Uterus (tissue), 4 donors: ENCODE results near the gene GPRIN2. TPM values are rescaled to one million over a fixed set of nuclear protein-coding genes. Genes with fewer than 3 reads are reported as not detected.

Source experiments
- DNase-seq, 2 donors: peaks; one replicate each; pipeline ENCODE4 v3.0.0-alpha.2; 2019 to 2020
- H3K27ac ChIP-seq, 2 donors: fragments of 200-600 bp; sonication (generic); 1 replicate in 1 of 2; 2 replicates in 1 of 2; pipeline ENCODE4 v1.5.1; 2016 to 2018
- H3K27me3 ChIP-seq, 2 donors: fragments of 200-600 bp; sonication (generic); one replicate each; pipeline ENCODE4 v1.5.1; 2018 to 2019; ENCODE audit warnings: control low read depth in 1 of 2
- H3K36me3 ChIP-seq, 2 donors: fragments of 200-600 bp; sonication (generic); one replicate each; pipeline ENCODE4 v1.5.1; 2019; ENCODE audit warnings: control low read depth in 1 of 2
- H3K4me1 ChIP-seq, 2 donors: fragments of 200-600 bp; sonication (generic); one replicate each; pipeline ENCODE4 v1.5.1; 2018 to 2019; ENCODE audit warnings: control low read depth in 1 of 2
- H3K4me3 ChIP-seq, 2 donors: fragments of 200-600 bp; sonication (generic); 1 replicate in 1 of 2; 2 replicates in 1 of 2; pipeline ENCODE4 v1.5.1; 2018 to 2019; ENCODE audit warnings: mild to moderate bottlenecking in 1 of 2
- H3K9me3 ChIP-seq, 2 donors: fragments of 200-600 bp; sonication (generic); one replicate each; pipeline ENCODE4 v1.5.1; 2019; ENCODE audit warnings: control low read depth in 1 of 2
- POLR2A ChIP-seq, 2 donors: fragments of 450-650 bp; IDR thresholded peaks; one replicate each; pipeline ENCODE4 v1.6.1; 2016; ENCODE audit warnings: antibody characterized with exemption in 2 of 2, mild to moderate bottlenecking in 1 of 2, moderate library complexity in 1 of 2
- intact Hi-C: fragments of 100-400 bp; cut with DNase I; formaldehyde crosslinking; loops from one replicate; pipeline ENCODE4 v1.15.1; 2023; ENCODE audit warnings: low total_unique reads
- total RNA-seq, 4 donors: library from RNA; depleted of rRNA in 3 of 4; stranded (reverse); fragments of >200 nt in 3 of 4; gene quantifications; one replicate each; pipeline versions ENCODE4 v1.1.0 to v1.2.4, GENCODE V29; 2014 to 2023
- TF ChIP-seq, protein P1 (sequence below), 4 experiments: fragments of 200-600 bp in 2 of 4; fragments of 450-650 bp in 2 of 4; sonication (generic) in 2 of 4; IDR thresholded peaks; one replicate each; pipeline ENCODE4 v1.5.1; 2016 to 2019; ENCODE audit warnings: antibody characterized with exemption in 4 of 4, mild to moderate bottlenecking in 2 of 4, moderate library complexity in 1 of 4
- donor health status: DM: yes; HTN: yes; CAD: no.

The GPRIN2 gene
- total RNA-seq, 4 donors from 2014 or later, result 3.5 TPM; not detected in 3

DNA sequence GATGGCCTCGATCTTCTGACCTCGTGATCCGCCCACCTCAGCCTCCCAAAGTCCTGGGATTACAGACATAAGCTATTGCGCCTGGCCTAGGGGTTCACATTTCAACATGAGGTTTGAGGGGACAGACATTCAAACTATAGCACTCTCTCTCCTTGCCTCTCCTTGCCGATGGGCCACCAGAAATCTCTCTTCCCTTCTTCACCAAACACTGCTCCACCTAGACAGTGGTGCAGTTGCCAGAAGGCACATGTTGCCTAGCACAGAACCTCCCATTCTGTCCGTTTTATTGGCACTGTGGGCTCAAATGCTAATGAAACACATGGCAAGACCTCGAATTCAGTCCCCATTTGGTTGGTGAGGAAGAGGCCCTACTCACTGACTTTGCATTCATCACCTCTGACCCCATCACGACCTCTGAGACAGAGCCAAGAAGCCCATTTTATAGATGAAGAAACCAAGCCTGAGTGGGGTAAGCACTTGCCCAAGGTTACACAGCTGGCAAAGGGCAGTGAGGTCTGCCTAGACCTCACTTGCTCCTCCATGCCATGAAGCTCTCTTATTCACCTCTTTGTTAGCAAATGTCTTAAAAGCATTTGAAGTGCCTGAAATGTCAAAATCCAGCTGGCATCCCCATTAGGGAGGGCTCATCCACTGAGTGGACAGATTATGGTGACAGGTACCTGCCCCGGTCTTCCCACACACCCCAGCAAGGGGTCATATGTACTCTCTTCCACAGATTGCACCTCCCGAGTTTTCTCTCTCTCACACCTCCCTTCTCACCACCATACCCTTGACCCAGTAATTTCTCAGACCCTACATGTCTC, 34.0 kb downstream of the GPRIN2 start:
- H3K4me1 ChIP-seq, result no peaks in the 10 kb centered on the region
- no peak overlapping the region for H3K4me3 ChIP-seq
- DNase-seq, result peak in 1 of 2 donors; percentile 8
- TF ChIP-seq POLR2A (IDR thresholded peaks at IDR 0.05), result no peak
- TF ChIP-seq, protein P1, sequence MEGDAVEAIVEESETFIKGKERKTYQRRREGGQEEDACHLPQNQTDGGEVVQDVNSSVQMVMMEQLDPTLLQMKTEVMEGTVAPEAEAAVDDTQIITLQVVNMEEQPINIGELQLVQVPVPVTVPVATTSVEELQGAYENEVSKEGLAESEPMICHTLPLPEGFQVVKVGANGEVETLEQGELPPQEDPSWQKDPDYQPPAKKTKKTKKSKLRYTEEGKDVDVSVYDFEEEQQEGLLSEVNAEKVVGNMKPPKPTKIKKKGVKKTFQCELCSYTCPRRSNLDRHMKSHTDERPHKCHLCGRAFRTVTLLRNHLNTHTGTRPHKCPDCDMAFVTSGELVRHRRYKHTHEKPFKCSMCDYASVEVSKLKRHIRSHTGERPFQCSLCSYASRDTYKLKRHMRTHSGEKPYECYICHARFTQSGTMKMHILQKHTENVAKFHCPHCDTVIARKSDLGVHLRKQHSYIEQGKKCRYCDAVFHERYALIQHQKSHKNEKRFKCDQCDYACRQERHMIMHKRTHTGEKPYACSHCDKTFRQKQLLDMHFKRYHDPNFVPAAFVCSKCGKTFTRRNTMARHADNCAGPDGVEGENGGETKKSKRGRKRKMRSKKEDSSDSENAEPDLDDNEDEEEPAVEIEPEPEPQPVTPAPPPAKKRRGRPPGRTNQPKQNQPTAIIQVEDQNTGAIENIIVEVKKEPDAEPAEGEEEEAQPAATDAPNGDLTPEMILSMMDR (IDR thresholded peaks at IDR 0.05), result no peak
- intact Hi-C loops, result no loop called here
- no peaks in the 10 kb centered on the region for H3K36me3 ChIP-seq
- no peaks in the 10 kb centered on the region for H3K27me3 ChIP-seq
- H3K9me3 ChIP-seq, result no peaks in the 10 kb centered on the region
- no peak overlapping the region for H3K27ac ChIP-seq

DNA sequence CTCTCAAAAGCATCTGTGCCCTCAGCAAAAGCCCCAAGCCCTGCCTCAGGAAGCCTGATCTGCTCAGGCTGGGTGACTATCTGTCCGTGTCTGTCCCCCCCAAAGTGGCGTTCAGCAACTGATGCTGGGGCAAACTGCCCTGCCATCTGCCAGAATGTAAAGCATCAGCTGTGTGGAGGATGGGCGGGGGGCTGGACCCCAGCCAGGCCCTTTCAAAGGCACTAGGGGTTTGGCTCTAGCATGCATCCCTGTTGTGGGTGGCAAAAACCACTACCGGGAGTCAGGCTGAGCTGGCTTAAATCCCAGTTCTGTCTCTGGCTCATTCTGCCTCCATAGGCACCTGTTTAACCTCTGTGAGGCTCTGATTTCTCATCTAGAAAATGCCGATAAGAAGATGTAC, 35.5 kb downstream of the GPRIN2 start:
- H3K9me3 ChIP-seq, result no peaks in the 10 kb centered on the region
- H3K4me1 ChIP-seq, result no peaks in the 10 kb centered on the region
- DNase-seq, result peak in 1 of 2 donors; percentile 11
- TF ChIP-seq, protein P1 (IDR thresholded peaks at IDR 0.05), result no peak
- no peak for TF ChIP-seq POLR2A (IDR thresholded peaks at IDR 0.05)
- no peak overlapping the region for H3K4me3 ChIP-seq
- no peaks in the 10 kb centered on the region for H3K36me3 ChIP-seq
- intact Hi-C loops, result no loop called here
- H3K27me3 ChIP-seq, result no peaks in the 10 kb centered on the region
- H3K27ac ChIP-seq, result no peak overlapping the region

DNA sequence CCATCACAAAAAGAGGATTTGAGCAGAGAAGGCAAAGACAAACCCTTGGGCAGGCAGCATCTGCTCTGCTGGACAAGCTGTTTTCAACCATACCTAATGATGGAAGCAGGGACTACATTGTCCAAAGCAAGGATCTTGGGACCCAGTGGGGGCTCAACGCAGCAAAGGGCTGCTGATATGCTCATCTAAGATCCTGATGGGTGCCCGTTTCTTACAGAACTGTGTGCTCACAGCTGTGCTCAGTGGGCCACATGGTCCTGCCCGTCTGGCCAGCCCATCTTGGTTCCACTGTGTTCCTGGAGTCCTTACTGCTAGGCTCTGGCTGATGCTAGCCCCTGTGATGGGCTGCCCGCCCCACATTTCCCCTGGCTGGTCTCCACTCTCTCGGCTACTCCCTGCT, 36.1 kb downstream of the GPRIN2 start:
- Histone ChIP-seq H3K27me3 (no peaks in the 10 kb centered on the region), H3K27ac (no peak overlapping the region), H3K9me3 (no peaks in the 10 kb centered on the region), H3K36me3 (no peaks in the 10 kb centered on the region), H3K4me3 (no peak overlapping the region), H3K4me1 (no peaks in the 10 kb centered on the region)
- TF ChIP-seq POLR2A (IDR thresholded peaks at IDR 0.05), result no peak
- TF ChIP-seq, protein P1 (IDR thresholded peaks at IDR 0.05), result no peak
- intact Hi-C loops, result no loop called here
- peak in 1 of 2 donors; percentile 6 for DNase-seq

DNA sequence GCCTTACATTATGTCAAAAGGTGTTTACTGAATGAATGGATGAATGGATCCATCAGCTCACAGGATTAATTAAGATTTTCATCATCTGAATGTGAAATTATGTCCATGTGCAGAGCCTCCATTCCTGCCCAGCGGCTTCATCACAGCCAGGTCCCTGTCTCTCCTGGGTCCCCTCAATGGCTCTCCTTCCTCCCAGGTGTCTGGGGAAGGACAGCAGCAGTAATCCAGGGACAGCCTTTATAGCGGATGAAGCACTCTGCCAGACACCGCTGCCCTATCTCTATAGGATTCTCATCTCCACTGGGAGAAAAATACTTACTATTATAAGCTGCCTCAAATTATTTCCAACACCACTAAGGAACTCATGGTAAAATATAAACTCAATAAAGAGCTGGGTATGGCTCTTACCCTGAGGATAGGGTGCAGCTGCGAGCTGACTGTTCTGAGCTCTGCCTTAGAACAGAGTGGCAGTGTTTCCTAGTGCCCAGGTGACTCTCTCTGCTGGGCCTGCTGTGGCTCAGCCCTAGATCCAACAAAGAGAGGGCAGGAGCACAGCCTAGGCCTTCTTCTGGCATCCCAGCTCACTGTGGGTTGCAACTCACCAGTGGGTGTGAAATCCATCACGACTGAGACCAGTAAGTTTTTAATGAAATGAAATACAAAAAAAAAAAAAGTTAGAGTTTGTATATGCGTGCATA, 38.3 kb downstream of the GPRIN2 start:
- H3K9me3 ChIP-seq, result no peaks in the 10 kb centered on the region
- intact Hi-C loops, result no loop called here

More for the DNA sequence above, 38.3 kb downstream of the GPRIN2 start:
- Histone ChIP-seq H3K36me3 (no peaks in the 10 kb centered on the region), H3K27ac (no peak overlapping the region), H3K4me3 (no peak overlapping the region), H3K4me1 (no peaks in the 10 kb centered on the region), H3K27me3 (no peaks in the 10 kb centered on the region)
- DNase-seq, result peak in 1 of 2 donors; percentile 7
- TF ChIP-seq POLR2A (IDR thresholded peaks at IDR 0.05), result no peak
- TF ChIP-seq, protein P1 (IDR thresholded peaks at IDR 0.05), result no peak
